ENCODE data around the gene LRRC42.
"Not testable (repeated sequence)": the region's sequence is repeated elsewhere in the genome, so short reads cannot be mapped to it uniquely, and the experiment has no call there.

LRRC42 gene

GRCh38 chr1:53994516-53994915 lies 48.4 kb downstream of the LRRC42 start:
- H3K36me3 ChIP-seq (ENCODE audit: control insufficient read depth in 2 of 2, insufficient read depth in 1 of 2, low read length in 2 of 2); H3K4me3 ChIP-seq (ENCODE audit: low read depth, low read length); H3K4me1 ChIP-seq (ENCODE audit: control insufficient read depth, insufficient read depth, low read length); H3K27ac ChIP-seq (ENCODE audit: extremely low read depth, low read depth, low read length); POLR2A ChIA-PET; CTCF ChIA-PET; H3K9me3 ChIP-seq (ENCODE audit: control insufficient read depth, insufficient read depth, low read depth, low read length): not testable (repeated sequence)
- 0 out of 2 replicates have a peak, but pooled peaks have one; percentile 47 for TF ChIP-seq ZNF19 (tag by site-specific recombination; IDR thresholded peaks at IDR 0.05; ENCODE audit: low read depth)
- peak; percentile 93 for TF ChIP-seq ZNF266 (tag by site-specific recombination; IDR thresholded peaks at IDR 0.05; ENCODE audit: low read depth)
- 0 out of 2 replicates have a peak, but pooled peaks have one; percentile 70 for TF ChIP-seq ZNF791 (tag by site-specific recombination; IDR thresholded peaks at IDR 0.05)
- TF ChIP-seq OVOL3 (tag by site-specific recombination; IDR thresholded peaks at IDR 0.05), result peak; percentile 69; the same call in 1 of the 2 replicates
- TF ChIP-seq ZNF580 (tag by site-specific recombination; IDR thresholded peaks at IDR 0.05), result 0 out of 2 replicates have a peak, but pooled peaks have one; percentile 47
- 0 out of 2 replicates have a peak, but pooled peaks have one; percentile 32 for TF ChIP-seq ZNF514 (tag by site-specific recombination; IDR thresholded peaks at IDR 0.05)
- TF ChIP-seq ZBTB21 (tag by site-specific recombination; IDR thresholded peaks at IDR 0.05), result peak; percentile 48; the same call in 1 of the 2 replicates
- peak; percentile 95 for TF ChIP-seq ZNF510 (tag by site-specific recombination; IDR thresholded peaks at IDR 0.05; ENCODE audit: insufficient replicate concordance)
- TF ChIP-seq ZFP3 (tag by site-specific recombination; IDR thresholded peaks at IDR 0.05; ENCODE audit: low read depth), result 0 out of 2 replicates have a peak, but pooled peaks have one; percentile 42
- peak; percentile 70 for TF ChIP-seq ZNF629 (tag by site-specific recombination; IDR thresholded peaks at IDR 0.05)
- TF ChIP-seq ZNF664 (tag by site-specific recombination; IDR thresholded peaks at IDR 0.05), result peak; percentile 83
- TF ChIP-seq ZNF292 (tag by site-specific recombination; IDR thresholded peaks at IDR 0.05; ENCODE audit: borderline replicate concordance, low read depth), result peak; percentile 49; the same call in 1 of the 2 replicates
- TF ChIP-seq ZNF501 (tag by site-specific recombination; IDR thresholded peaks at IDR 0.05), result peak; percentile 63; the same call in 1 of the 2 replicates
- peak; percentile 70; the same call in 1 of the 2 replicates for TF ChIP-seq ZNF530 (tag by site-specific recombination; IDR thresholded peaks at IDR 0.05; ENCODE audit: low read depth)
- peak; percentile 95 for TF ChIP-seq ZNF433 (tag by site-specific recombination; IDR thresholded peaks at IDR 0.05; ENCODE audit: low read depth)
- 0 out of 2 replicates have a peak, but pooled peaks have one; percentile 42 for TF ChIP-seq GFI1B (tag by site-specific recombination; IDR thresholded peaks at IDR 0.05)
- TF ChIP-seq MZF1 (tag by site-specific recombination; IDR thresholded peaks at IDR 0.05; ENCODE audit: borderline replicate concordance), result peak; percentile 51; the same call in 1 of the 2 replicates
- peak; percentile 44 for TF ChIP-seq ZNF654 (tag by site-specific recombination; IDR thresholded peaks at IDR 0.05; ENCODE audit: low read depth)
- peak; percentile 68 for TF ChIP-seq ZXDB (tag by site-specific recombination; IDR thresholded peaks at IDR 0.05)
- peak; percentile 99 for TF ChIP-seq ZNF426 (tag by site-specific recombination; IDR thresholded peaks at IDR 0.05)
- TF ChIP-seq ZNF394 (tag by site-specific recombination; IDR thresholded peaks at IDR 0.05; ENCODE audit: borderline replicate concordance), result peak; percentile 98
- TF ChIP-seq ZNF560 (tag by site-specific recombination; IDR thresholded peaks at IDR 0.05; ENCODE audit: borderline replicate concordance), result peak; percentile 82
- peak; percentile 46; the same call in 1 of the 2 replicates for TF ChIP-seq ZNF341 (tag by site-specific recombination; IDR thresholded peaks at IDR 0.05; ENCODE audit: low read depth)
- TF ChIP-seq ZNF404 (tag by site-specific recombination; IDR thresholded peaks at IDR 0.05), result peak; percentile 95
- TF ChIP-seq ZNF639 (tag by site-specific recombination; IDR thresholded peaks at IDR 0.05), result peak; percentile 62; the same call in 1 of the 2 replicates
- 0 out of 2 replicates have a peak, but pooled peaks have one; percentile 23 for TF ChIP-seq KLF7 (tag by site-specific recombination; IDR thresholded peaks at IDR 0.05; ENCODE audit: borderline replicate concordance)
- TF ChIP-seq ZBTB1 (tag by site-specific recombination; IDR thresholded peaks at IDR 0.05), result 0 out of 2 replicates have a peak, but pooled peaks have one; percentile 57
- TF ChIP-seq ZNF518A (tag by site-specific recombination; conservative IDR thresholded peaks at IDR 0.05; ENCODE audit: low read depth), result peak; percentile 98
- TF ChIP-seq ZNF623 (tag by site-specific recombination; IDR thresholded peaks at IDR 0.05), result peak; percentile 87
- TF ChIP-seq ZFP37 (tag by site-specific recombination; IDR thresholded peaks at IDR 0.05), result peak; percentile 81
